GM12878 (cell line): Measurements from ENCODE around the gene SF3B6. TPM values are rescaled to one million over a fixed set of nuclear protein-coding genes. Genes with fewer than 3 reads are reported as not detected.
"Not testable (repeated sequence)": the region's sequence is repeated elsewhere in the genome, so short reads cannot be mapped to it uniquely, and the experiment has no call there.

Experiments
- ATAC-seq: fragments of 200-7000 bp; cut with Tn5 transposase; 3 replicates; pipeline ENCODE4 v1.9.1; 2020; ENCODE audit warnings: mild to moderate bottlenecking, moderate library complexity
- BruUV-seq: library from RNA; stranded (reverse); fragments of 400-500 nt; replicated peaks from 2 replicates; lab custom pipeline; 2021; lab: Mats Ljungman, UMichigan
- CTCF ChIA-PET: fragments of 300-600 bp; sonication (Branson Sonifier 250); formaldehyde crosslinking; extraction: SDS; loops from one replicate; lab custom pipeline; 2021; ENCODE audit warnings: inconsistent platforms; lab: Yijun Ruan, JAX
- POLR2A ChIA-PET: fragments of 350-600 bp; formaldehyde crosslinking; extraction: SDS; loops from one replicate; lab custom pipeline; 2021; ENCODE audit warnings: inconsistent platforms; lab: Charles Lee
- RAD21 ChIA-PET: fragments of 300-600 bp; sonication (Branson Sonifier 250); formaldehyde crosslinking; loops from one replicate; lab custom pipeline; 2023; ENCODE audit warnings: antibody characterized with exemption; ENCODE audit not compliant: unreplicated experiment; lab: Charles Lee
- SMC1A ChIA-PET: fragments of 300-600 bp; sonication (Branson Sonifier 250); formaldehyde crosslinking; loops from one replicate; lab custom pipeline; 2023; ENCODE audit not compliant: unreplicated experiment, uncharacterized antibody; lab: Charles Lee
- DNase-seq: peaks from one replicate; pipeline ENCODE4 v3.0.0-alpha.2; 2011; ENCODE audit warnings: low read depth, low spot score
- FAIRE-seq: peaks from 3 replicates; lab custom pipeline; 2011; peaks lifted over from hg19 to GRCh38; lab: Jason Lieb, UNC
- H2AFZ ChIP-seq: 2 replicates; pipeline ENCODE4 v1.6.0; 2011; ENCODE audit warnings: low read depth, low read length, control low read depth; ENCODE audit not compliant: control insufficient read depth
- H3K27ac ChIP-seq: 2 replicates; pipeline ENCODE4 v1.5.1; 2011; ENCODE audit warnings: control low read depth; ENCODE audit not compliant: control insufficient read depth, insufficient read depth
- H3K27me3 ChIP-seq, 2 experiments: replicated peaks in 1 of 2; 2 replicates each; pipeline versions ENCODE4 v1.6.0 to v1.6.1; 2011; ENCODE audit warnings: low read length in 1 of 2; ENCODE audit not compliant: control insufficient read depth in 2 of 2, insufficient read depth in 2 of 2
- H3K36me3 ChIP-seq, 2 experiments: 2 replicates each; pipeline ENCODE4 v1.5.1; 2011; ENCODE audit warnings: low read length in 1 of 2; ENCODE audit not compliant: control insufficient read depth in 2 of 2, insufficient read depth in 2 of 2
- H3K4me1 ChIP-seq: 2 replicates; pipeline ENCODE4 v1.6.1; 2011; ENCODE audit warnings: mild to moderate bottlenecking, low read length, moderate library complexity, mixed read lengths; ENCODE audit not compliant: control insufficient read depth, insufficient read depth
- H3K4me2 ChIP-seq: 2 replicates; pipeline ENCODE4 v1.6.0; 2011; ENCODE audit warnings: control low read depth; ENCODE audit not compliant: control insufficient read depth, insufficient read depth
- H3K4me3 ChIP-seq: fragments of 200-600 bp; sonication (generic); 2 replicates; pipeline ENCODE4 v1.5.1; 2016
- H3K79me2 ChIP-seq: 2 replicates; pipeline ENCODE4 v1.6.0; 2011; ENCODE audit warnings: low read length; ENCODE audit not compliant: control insufficient read depth, insufficient read depth
- H3K9ac ChIP-seq: 2 replicates; pipeline ENCODE4 v1.8.0; 2011; ENCODE audit warnings: low read length, control low read depth, mixed read lengths; ENCODE audit not compliant: control insufficient read depth, insufficient read depth
- H3K9me3 ChIP-seq: replicated peaks from 3 replicates; pipeline ENCODE4 v1.5.1; 2011; ENCODE audit warnings: mild to moderate bottlenecking, low read length; ENCODE audit not compliant: control insufficient read depth, insufficient read depth
- H4K20me1 ChIP-seq: 2 replicates; pipeline ENCODE4 v1.6.0; 2011; ENCODE audit not compliant: control insufficient read depth, insufficient read depth
- CEBPZ ChIP-seq: fragments of 150-350 bp; IDR thresholded peaks from 2 replicates; pipeline ENCODE4 v1.6.1; 2016; ENCODE audit warnings: low read depth, low read length
- HDAC2 ChIP-seq: fragments of 200-600 bp; sonication (generic); IDR thresholded peaks from 2 replicates; pipeline ENCODE4 v1.6.1; 2017
- MAX ChIP-seq: IDR thresholded peaks from 2 replicates; pipeline ENCODE4 v1.6.1; 2012; ENCODE audit warnings: low read depth, low read length, improper control_type of control experiment
- MEF2B ChIP-seq: fragments of 450-650 bp; IDR thresholded peaks from 2 replicates; pipeline ENCODE4 v1.6.1; 2018; ENCODE audit warnings: mild to moderate bottlenecking, moderate library complexity; ENCODE audit not compliant: partially characterized antibody, poor library complexity, severe bottlenecking
- PKNOX1 ChIP-seq: fragments of 450-650 bp; IDR thresholded peaks from 2 replicates; pipeline ENCODE4 v1.6.1; 2016; ENCODE audit warnings: mild to moderate bottlenecking
- RELA ChIP-seq: fragments of 450-650 bp; IDR thresholded peaks from 2 replicates; pipeline ENCODE4 v1.8.0; 2014; ENCODE audit warnings: borderline replicate concordance; ENCODE audit not compliant: partially characterized antibody
- WGBS: methylation state at CpG from one replicate; pipeline ENCODE4 v1.1.6; 2016; ENCODE audit warnings: low lambda C conversion rate; ENCODE audit not compliant: insufficient replicate concordance, insufficient coverage; ENCODE audit errors: missing lambda C conversion rate; 5-methylcytosine and 5-hydroxymethylcytosine counted together
- in situ Hi-C: fragments of 300-500 bp; cut with MboI; formaldehyde crosslinking; loops from 9 replicates; pipeline ENCODE4 v1.14.3; 2018; ENCODE audit warnings: mixed read lengths
- intact Hi-C: fragments of 100-400 bp; cut with micrococcal nuclease; formaldehyde crosslinking; loops from one replicate; pipeline ENCODE4 v1.14.2; 2022; ENCODE audit not compliant: unreplicated experiment
- polyA plus RNA-seq, 11 experiments: library from polyadenylated mRNA; depleted of rRNA in 4 of 11; unstranded in 6 of 11; stranded (reverse) in 5 of 11; fragments of >200 nt; fragmentation: Nextera tagmentation in 4 of 11; fragmentation: Illumina TruSeq in 1 of 11; extraction: Ambion mirVana in 4 of 11; extraction: Trizol in 1 of 11; gene quantifications; 1 replicate in 1 of 11; 2 replicates in 10 of 11; pipeline versions ENCODE4 v1.2.1 to v1.2.3, GENCODE V29; 2011 to 2016; ENCODE audit warnings: inconsistent platforms in 2 of 11, missing spikeins in 2 of 11, low read depth in 1 of 11
- total RNA-seq, 4 experiments: library from RNA; depleted of rRNA in 3 of 4; stranded (reverse); fragments of >200 nt in 3 of 4; fragmentation: Illumina TruSeq in 1 of 4; extraction: Trizol in 1 of 4; gene quantifications; 2 replicates each; pipeline versions ENCODE4 v1.2.1 to v1.2.3, GENCODE V29; 2013 to 2021

The SF3B6 gene
- total and polyA plus RNA-seq, 10 of the 15 experiments (the other 5 are each of a cell fraction or from before 2014, with no cell fraction given) = 118 to 584 (median 270) TPM

- Histone ChIP-seq H3K27ac (no peak overlapping the region), H3K4me2 (no peak overlapping the region), H3K9me3 (no peaks in the 10 kb centered on the region; the same call in 1 of the 3 replicates), H3K36me3 (no peaks in the 10 kb centered on the region), H3K4me1 (peaks cover 9% of the 10 kb centered on the region), H3K4me3 (no peak overlapping the region), H3K79me2 (no peaks in the 10 kb centered on the region), H3K9ac (no peak overlapping the region), H4K20me1 (no peaks in the 10 kb centered on the region), H3K27me3 (no peaks in the 10 kb centered on the region), H2AFZ (no peak overlapping the region)
- no TSS peak for BruUV-seq
- intact Hi-C loops = no loop called here
- DNase-seq (no peak), ATAC-seq (no peak), FAIRE-seq (no peak)
- in situ Hi-C loops = no loop called here
- SMC1A ChIA-PET = interaction anchor here (1.1 to 1.5 kb wide), 2 partner anchors 22 to 55 kb away, joined by 3 to 4 read pairs; partner anchors contain the start of gene WDCP
- POLR2A ChIA-PET = no interaction called here
- WGBS = 78% methylated on average over 2 of the region's 2 CpGs
- CTCF ChIA-PET = interaction anchor here (1.6 kb wide), 1 partner anchor 17 kb away, joined by 3 read pairs; no protein-coding TSS in a partner anchor
- RAD21 ChIA-PET = no interaction called here
- TF ChIP-seq MEF2B (no peak), RELA (no peak), HDAC2 (no peak), PKNOX1 (peak; percentile 78; the same call in 1 of the 2 replicates), CEBPZ (no peak), MAX (no peak)
Measured at GRCh38 chr2:24101992-24102391, 25.9 kb upstream of the SF3B6 start.

- H3K27me3 ChIP-seq, DNase-seq, H3K4me2 ChIP-seq, H3K27ac ChIP-seq, intact Hi-C loops, H3K9ac ChIP-seq, H4K20me1 ChIP-seq, H3K4me3 ChIP-seq, in situ Hi-C loops, FAIRE-seq, RAD21 ChIA-PET, ATAC-seq, POLR2A ChIA-PET, SMC1A ChIA-PET, H3K79me2 ChIP-seq, H3K9me3 ChIP-seq, H3K36me3 ChIP-seq, BruUV-seq, H2AFZ ChIP-seq, H3K4me1 ChIP-seq, CTCF ChIA-PET: not testable (repeated sequence)
- WGBS = 90% methylated on average over 2 of the region's 2 CpGs
Measured at GRCh38 chr2:24100732-24101131, 24.6 kb upstream of the SF3B6 start.
